IPS-18a (cell line): ENCODE data around the gene SEPTIN2.
A peak's percentile ranks its signal among the peaks of the same experiment; 100 is the strongest.

Experiments
- H3K27ac ChIP-seq: one replicate; pipeline ENCODE4 v1.5.1; 2013; ENCODE audit warnings: low read length
- H3K27me3 ChIP-seq: one replicate; pipeline ENCODE4 v1.6.1; 2013; ENCODE audit warnings: mild to moderate bottlenecking, low read length; ENCODE audit not compliant: control insufficient read depth, insufficient read depth
- H3K36me3 ChIP-seq: one replicate; pipeline ENCODE4 v1.6.1; 2013; ENCODE audit warnings: low read depth, low read length; ENCODE audit not compliant: control insufficient read depth
- H3K4me1 ChIP-seq: one replicate; pipeline ENCODE4 v1.6.1; 2013; ENCODE audit warnings: low read depth, low read length; ENCODE audit not compliant: control insufficient read depth
- H3K4me3 ChIP-seq: one replicate; pipeline ENCODE4 v1.5.1; 2013; ENCODE audit warnings: low read length
- H3K9ac ChIP-seq: one replicate; pipeline ENCODE4 v1.6.1; 2013; ENCODE audit warnings: mild to moderate bottlenecking, low read length, moderate library complexity
- H3K9me3 ChIP-seq: one replicate; pipeline ENCODE4 v1.6.1; 2013; ENCODE audit warnings: low read depth, low read length; ENCODE audit not compliant: control insufficient read depth

Gene SEPTIN2

DNA sequence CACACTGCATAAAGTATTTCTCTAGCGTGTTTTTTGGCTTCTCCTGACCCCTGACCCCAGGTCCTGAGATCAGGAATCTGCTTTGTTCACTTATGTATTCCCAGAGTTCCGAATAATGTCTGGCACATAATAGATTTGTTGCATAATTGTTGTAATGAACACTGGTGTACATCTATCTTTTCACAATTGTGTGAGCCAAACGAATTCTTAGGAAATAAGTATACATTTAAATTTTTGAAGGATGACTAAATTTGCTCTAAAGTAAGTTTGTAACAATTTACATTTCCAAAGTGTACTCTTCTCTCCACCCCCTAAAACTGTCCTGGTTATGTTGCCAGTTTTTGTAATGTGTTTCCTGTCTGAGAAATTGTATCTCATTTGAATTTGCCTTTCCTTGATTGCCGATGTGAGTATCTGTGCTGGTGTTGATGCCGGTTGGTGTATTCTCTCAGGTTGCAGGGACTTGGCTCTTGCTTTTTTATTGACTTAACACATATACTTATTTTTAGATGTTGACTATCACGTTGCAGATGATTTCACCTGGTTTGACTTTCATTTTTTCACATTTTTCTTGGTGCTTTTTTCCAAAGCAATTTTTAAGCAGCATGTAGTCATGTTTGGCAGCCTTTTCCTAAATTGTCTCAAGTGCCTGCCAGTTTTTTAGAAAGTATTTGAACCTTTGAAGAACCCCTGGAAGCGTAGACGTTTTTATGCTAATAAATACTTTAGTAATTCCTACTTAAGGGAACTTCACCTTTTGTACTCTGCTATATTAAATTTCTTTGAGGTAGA is 24.3 kb downstream of the SEPTIN2 start:
- Histone ChIP-seq H3K36me3 (peaks cover 91% of the 10 kb centered on the region), H3K27ac (no peak overlapping the region), H3K9ac (no peak overlapping the region), H3K4me1 (no peaks in the 10 kb centered on the region), H3K9me3 (no peaks in the 10 kb centered on the region), H3K4me3 (no peak overlapping the region), H3K27me3 (no peaks in the 10 kb centered on the region)

DNA sequence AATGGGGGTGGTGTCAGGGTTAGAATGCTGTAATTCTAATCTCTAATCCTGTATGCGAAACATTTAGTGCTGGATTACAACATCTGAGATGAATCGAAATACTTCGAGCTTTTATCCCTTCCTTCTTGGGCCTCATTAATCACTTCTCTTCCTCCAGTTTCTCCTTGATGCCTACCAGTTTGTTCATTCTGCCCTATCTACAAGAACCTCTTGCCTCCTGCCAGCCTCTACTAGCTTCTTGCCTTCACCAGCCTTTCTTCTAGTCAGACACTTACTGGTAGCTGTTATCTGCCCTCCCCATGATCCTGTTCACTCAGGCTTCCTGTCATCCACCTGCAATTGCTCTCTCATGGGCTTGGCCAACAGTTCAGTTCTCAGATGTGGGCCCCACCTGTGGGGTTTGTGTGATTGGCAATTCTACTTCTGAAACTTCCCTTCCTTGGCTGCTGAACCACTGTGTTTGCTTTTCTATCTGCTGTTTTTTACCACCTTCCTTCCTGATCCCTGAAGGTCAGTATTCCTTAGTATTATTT is 25.0 kb downstream of the SEPTIN2 start:
- no peak overlapping the region for H3K9ac ChIP-seq
- peaks cover 91% of the 10 kb centered on the region for H3K36me3 ChIP-seq
- no peaks in the 10 kb centered on the region for H3K4me1 ChIP-seq
- no peak overlapping the region for H3K4me3 ChIP-seq
- no peak overlapping the region for H3K27ac ChIP-seq
- no peaks in the 10 kb centered on the region for H3K9me3 ChIP-seq
- no peaks in the 10 kb centered on the region for H3K27me3 ChIP-seq

DNA sequence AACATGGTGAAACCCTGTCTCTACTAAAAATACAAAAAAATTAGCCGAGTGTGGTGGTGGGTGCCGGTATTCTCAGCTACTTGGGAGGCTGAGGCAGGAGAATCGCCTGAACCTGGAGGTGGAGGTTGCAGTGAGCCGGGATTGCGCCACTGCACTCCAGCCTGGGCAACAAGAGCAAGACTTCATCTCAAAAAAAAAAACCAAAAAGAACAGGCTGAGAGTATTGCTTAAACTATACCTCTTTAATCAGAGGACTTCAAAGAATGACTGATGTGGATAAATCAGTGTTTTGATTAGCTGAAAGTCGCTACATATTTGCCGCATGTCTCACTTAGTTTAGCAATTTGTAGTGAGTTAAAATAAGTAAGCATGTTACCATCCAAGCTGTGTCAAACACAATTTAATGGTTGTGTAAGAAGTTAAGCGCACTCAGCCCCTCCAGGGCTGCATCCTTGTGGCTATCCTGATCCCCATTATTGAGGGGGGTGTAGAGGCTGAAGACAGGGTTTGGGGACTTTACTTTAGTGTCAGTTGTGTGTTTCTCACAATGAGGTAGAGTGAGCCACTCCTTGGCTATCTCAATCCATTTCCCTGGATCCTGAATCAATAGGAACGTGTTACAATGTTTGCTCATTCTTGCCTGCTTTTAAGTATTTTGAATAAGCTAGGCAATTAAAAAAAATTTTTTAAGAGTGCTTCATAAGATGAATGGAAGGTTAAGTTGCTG is 29.4 kb downstream of the SEPTIN2 start:
- no peak overlapping the region for H3K27ac ChIP-seq
- H3K27me3 ChIP-seq: no peaks in the 10 kb centered on the region
- H3K9ac ChIP-seq: no peak overlapping the region
- H3K4me3 ChIP-seq: no peak overlapping the region
- H3K9me3 ChIP-seq: no peaks in the 10 kb centered on the region
- H3K4me1 ChIP-seq: no peaks in the 10 kb centered on the region
- H3K36me3 ChIP-seq: peaks cover 95% of the 10 kb centered on the region

- Histone ChIP-seq H3K36me3 (peaks cover 93% of the 10 kb centered on the region), H3K9me3 (no peaks in the 10 kb centered on the region), H3K27ac (no peak overlapping the region), H3K9ac (no peak overlapping the region), H3K4me3 (no peak overlapping the region), H3K4me1 (peaks cover 10% of the 10 kb centered on the region), H3K27me3 (no peaks in the 10 kb centered on the region)
These were observed 34.2 kb downstream of the SEPTIN2 start for GRCh38 chr2:241349941-241350340.

GRCh38 chr2:241350530-241350877 is 34.8 kb downstream of the SEPTIN2 start:
- Histone ChIP-seq H3K27me3 (no peaks in the 10 kb centered on the region), H3K27ac (no peak overlapping the region), H3K4me3 (no peak overlapping the region), H3K9me3 (no peaks in the 10 kb centered on the region), H3K36me3 (peaks cover 88% of the 10 kb centered on the region), H3K9ac (no peak overlapping the region), H3K4me1 (peaks cover 12% of the 10 kb centered on the region)

DNA sequence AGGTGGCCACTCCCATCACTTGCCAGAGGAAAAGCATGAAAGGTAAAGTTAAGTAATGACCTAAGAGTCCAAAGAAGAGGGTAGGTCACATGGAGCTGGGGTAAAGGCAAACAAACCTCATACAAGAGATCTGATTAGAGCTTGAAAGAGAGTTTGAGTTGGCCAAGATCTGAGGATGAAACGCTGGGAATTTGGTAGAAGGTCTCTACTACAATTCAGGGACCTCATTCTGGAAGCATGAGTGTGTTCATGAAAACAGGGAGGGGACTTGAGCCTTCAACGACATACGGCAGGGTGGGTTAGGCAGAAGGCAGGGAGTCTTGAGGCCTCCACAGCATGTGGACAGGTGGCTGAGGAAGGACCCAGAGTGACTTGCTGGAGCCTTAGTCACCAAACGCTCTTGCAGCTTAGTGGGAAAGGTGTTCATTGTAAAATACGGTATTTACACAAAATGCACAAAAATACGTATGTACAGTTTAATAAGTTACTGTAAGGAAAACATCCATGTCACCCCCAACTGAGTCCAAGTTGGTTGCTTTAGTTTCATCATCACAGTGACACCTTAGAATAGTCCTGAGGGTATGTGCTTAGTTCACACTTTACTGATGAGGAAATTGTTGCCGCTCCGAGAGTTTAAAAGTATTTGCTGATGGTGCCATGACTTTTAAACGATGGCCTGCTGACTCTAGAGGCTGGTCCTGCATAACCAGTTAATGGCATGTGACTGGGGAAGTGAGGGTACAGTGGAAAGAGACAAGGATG is 35.3 kb downstream of the SEPTIN2 start:
- no peak overlapping the region for H3K9ac ChIP-seq
- no peak overlapping the region for H3K4me3 ChIP-seq
- no peaks in the 10 kb centered on the region for H3K27me3 ChIP-seq
- peaks cover 82% of the 10 kb centered on the region for H3K36me3 ChIP-seq
- no peak overlapping the region for H3K27ac ChIP-seq
- peaks cover 12% of the 10 kb centered on the region for H3K4me1 ChIP-seq
- H3K9me3 ChIP-seq: no peaks in the 10 kb centered on the region

DNA sequence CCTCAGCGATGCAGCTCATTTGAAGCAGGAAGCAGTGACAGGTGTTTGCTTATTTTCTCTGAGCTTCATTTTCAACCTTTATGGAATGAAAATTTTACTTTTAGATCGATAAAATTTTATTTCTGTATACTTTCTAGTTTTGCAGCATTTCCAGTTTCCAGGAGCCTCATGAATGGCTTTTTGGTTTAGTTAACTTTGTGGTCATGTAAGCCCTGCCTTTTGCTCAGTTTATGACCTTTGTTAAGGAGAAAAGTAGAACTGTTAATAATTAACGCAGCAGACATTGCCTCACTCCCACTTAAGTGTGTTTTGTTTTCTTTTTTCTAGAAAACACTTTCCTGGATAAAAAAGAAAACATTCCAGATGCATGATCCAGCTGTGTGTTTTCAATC is 35.9 kb downstream of the SEPTIN2 start:
- Histone ChIP-seq H3K36me3 (peaks cover 76% of the 10 kb centered on the region), H3K9me3 (no peaks in the 10 kb centered on the region), H3K4me3 (no peak overlapping the region), H3K27ac (no peak overlapping the region), H3K27me3 (no peaks in the 10 kb centered on the region), H3K4me1 (peaks cover 12% of the 10 kb centered on the region), H3K9ac (no peak overlapping the region)

GRCh38 chr2:241352227-241352626 is 36.5 kb downstream of the SEPTIN2 start:
- H3K9ac ChIP-seq: no peak overlapping the region
- no peak overlapping the region for H3K4me3 ChIP-seq
- no peaks in the 10 kb centered on the region for H3K27me3 ChIP-seq
- H3K4me1 ChIP-seq: peaks cover 15% of the 10 kb centered on the region
- peaks cover 70% of the 10 kb centered on the region for H3K36me3 ChIP-seq
- no peak overlapping the region for H3K27ac ChIP-seq
- no peaks in the 10 kb centered on the region for H3K9me3 ChIP-seq

GRCh38 chr2:241354668-241355658 is 39.2 kb downstream of the SEPTIN2 start:
- H3K27ac ChIP-seq: peak overlapping the region; percentile 46
- H3K27me3 ChIP-seq: no peaks in the 10 kb centered on the region
- H3K4me3 ChIP-seq: peak overlapping the region; percentile 59
- peaks cover 15% of the 10 kb centered on the region for H3K4me1 ChIP-seq
- H3K36me3 ChIP-seq: peaks cover 46% of the 10 kb centered on the region
- H3K9ac ChIP-seq: peak overlapping the region; percentile 37
- H3K9me3 ChIP-seq: no peaks in the 10 kb centered on the region

DNA sequence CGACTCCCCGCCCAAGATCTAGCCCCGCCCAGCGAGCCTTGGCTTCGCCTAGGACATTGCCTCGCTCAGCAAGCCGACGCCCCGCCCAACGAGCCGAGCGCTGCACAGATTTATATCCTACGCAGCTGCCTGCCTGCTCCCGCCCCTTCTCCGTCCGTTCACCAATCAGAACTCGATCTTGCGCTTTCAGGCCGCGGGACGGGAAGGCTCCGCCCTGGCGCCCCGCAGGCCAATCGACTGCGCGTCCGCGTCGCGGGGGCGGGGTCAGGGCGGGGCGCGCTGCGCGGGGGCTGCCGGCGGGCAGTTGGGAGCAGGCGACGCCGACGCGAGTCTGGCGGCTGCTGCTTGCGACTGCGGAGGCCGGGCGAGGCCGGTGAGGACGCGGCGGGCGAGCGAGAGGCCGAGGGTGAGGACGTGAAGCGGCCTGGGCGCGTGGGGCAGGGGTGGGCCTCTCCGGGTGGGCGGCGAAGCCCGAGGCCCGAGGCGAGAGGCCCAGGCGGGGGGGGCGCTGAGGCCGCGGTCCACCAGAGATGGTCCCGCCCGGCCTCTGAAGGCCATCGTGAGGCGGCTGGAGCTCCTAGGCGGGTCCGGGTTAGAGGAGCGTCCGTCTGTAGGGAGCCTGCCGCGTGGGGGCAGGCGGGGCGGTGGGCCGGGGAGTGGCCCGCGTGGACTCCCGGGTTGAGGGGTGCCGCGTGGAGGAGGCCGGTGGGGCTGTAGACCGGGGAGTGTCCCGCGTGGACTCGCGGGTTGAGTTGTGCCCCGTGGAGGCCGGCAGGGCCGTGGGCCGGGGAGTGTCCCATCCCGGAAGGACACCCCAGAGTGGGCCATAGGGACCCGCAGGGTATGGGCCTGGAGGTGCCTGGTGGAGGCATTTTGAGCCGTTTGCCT is 40.5 kb downstream of the SEPTIN2 start, which contains the start of gene FARP2:
TSS of gene FARP2 (plus strand) at position 303 of the 888 bp plus-strand sequence. CDS start 16,823 bp downstream, outside the sequence.
- Histone ChIP-seq H3K4me3 (peak within 1 kb of the TSS; percentile 83), H3K27ac (peak within 1 kb of the TSS; percentile 46), H3K36me3 (peaks cover 33% of the 10 kb centered on the region), H3K9me3 (no peaks in the 10 kb centered on the region), H3K4me1 (peaks cover 17% of the 10 kb centered on the region), H3K27me3 (no peaks in the 10 kb centered on the region), H3K9ac (peak within 1 kb of the TSS; percentile 68)
